Mammary epithelial cell (primary cell): ENCODE data around the gene ITGA5.

Experiments
- EZH2 ChIP-seq: IDR thresholded peaks from 2 replicates; pipeline ENCODE4 v1.6.1; 2012; ENCODE audit warnings: low read length, inconsistent platforms, borderline replicate concordance
- TF ChIP-seq, protein P1 (sequence below), 2 donors: IDR thresholded peaks in 1 of 2; conservative IDR thresholded peaks in 1 of 2; 2 replicates each; pipeline ENCODE4 v1.5.1; 2011 to 2012; ENCODE audit warnings: inconsistent platforms in 2 of 2, low read length in 2 of 2, mild to moderate bottlenecking in 2 of 2, control low read depth in 1 of 2, low read depth in 1 of 2; ENCODE audit not compliant: insufficient read depth in 1 of 2; ENCODE audit errors: extremely low read depth in 1 of 2

DNA sequence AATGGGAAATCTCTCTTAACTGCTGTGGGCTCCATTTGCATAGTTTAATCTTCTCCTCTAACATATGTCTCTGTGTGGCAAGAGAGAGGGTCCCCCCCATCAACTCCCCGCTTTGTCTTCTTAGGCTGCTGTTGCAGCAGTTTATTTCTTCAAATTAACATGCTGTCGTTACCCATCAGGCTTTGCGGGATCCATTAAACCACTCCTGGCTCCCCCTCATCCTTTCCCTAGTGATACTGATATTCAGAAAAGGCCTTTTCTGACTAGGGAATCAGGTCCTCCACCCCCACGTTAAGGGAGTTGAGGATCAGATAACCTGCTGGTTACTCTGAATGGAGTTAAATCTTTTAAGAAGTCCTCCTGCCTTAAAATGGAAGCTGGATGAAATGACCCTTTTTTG, 70.0 kb downstream of the ITGA5 start:
- TF ChIP-seq, protein P1, sequence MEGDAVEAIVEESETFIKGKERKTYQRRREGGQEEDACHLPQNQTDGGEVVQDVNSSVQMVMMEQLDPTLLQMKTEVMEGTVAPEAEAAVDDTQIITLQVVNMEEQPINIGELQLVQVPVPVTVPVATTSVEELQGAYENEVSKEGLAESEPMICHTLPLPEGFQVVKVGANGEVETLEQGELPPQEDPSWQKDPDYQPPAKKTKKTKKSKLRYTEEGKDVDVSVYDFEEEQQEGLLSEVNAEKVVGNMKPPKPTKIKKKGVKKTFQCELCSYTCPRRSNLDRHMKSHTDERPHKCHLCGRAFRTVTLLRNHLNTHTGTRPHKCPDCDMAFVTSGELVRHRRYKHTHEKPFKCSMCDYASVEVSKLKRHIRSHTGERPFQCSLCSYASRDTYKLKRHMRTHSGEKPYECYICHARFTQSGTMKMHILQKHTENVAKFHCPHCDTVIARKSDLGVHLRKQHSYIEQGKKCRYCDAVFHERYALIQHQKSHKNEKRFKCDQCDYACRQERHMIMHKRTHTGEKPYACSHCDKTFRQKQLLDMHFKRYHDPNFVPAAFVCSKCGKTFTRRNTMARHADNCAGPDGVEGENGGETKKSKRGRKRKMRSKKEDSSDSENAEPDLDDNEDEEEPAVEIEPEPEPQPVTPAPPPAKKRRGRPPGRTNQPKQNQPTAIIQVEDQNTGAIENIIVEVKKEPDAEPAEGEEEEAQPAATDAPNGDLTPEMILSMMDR (conservative IDR thresholded peaks at IDR 0.05 in 1 of 2, IDR thresholded peaks at IDR 0.05 in 1 of 2; ENCODE audit: extremely low read depth in 1 of 2, insufficient read depth in 1 of 2, low read depth in 1 of 2, low read length in 2 of 2), result no peak
- no peak for TF ChIP-seq EZH2
